Sigmoid colon (tissue), 4 donors: ENCODE data around the gene MLLT10.

ENCODE experiments used
- EP300 ChIP-seq, 4 donors: sonication (generic); formaldehyde crosslinking; IDR thresholded peaks; one replicate each; pipeline ENCODE4 v1.6.1; 2017; ENCODE audit warnings: antibody characterized with exemption in 4 of 4
- POLR2AphosphoS5 ChIP-seq, 4 donors: sonication (generic); formaldehyde crosslinking; IDR thresholded peaks; one replicate each; pipeline ENCODE4 v1.6.1; 2017; ENCODE audit warnings: antibody characterized with exemption in 4 of 4
- TF ChIP-seq, protein P1 (sequence below), 4 experiments: fragments of 450-650 bp in 3 of 4; fragments of 200-600 bp in 1 of 4; IDR thresholded peaks; one replicate each; pipeline ENCODE4 v1.5.1; 2016 to 2019; ENCODE audit warnings: antibody characterized with exemption in 4 of 4, mild to moderate bottlenecking in 3 of 4, moderate library complexity in 2 of 4

GRCh38 chr10:21490028-21490710 lies 43.9 kb upstream of the MLLT10 start:
- TF ChIP-seq POLR2AphosphoS5 (IDR thresholded peaks at IDR 0.05), result no peak
- TF ChIP-seq, protein P1, sequence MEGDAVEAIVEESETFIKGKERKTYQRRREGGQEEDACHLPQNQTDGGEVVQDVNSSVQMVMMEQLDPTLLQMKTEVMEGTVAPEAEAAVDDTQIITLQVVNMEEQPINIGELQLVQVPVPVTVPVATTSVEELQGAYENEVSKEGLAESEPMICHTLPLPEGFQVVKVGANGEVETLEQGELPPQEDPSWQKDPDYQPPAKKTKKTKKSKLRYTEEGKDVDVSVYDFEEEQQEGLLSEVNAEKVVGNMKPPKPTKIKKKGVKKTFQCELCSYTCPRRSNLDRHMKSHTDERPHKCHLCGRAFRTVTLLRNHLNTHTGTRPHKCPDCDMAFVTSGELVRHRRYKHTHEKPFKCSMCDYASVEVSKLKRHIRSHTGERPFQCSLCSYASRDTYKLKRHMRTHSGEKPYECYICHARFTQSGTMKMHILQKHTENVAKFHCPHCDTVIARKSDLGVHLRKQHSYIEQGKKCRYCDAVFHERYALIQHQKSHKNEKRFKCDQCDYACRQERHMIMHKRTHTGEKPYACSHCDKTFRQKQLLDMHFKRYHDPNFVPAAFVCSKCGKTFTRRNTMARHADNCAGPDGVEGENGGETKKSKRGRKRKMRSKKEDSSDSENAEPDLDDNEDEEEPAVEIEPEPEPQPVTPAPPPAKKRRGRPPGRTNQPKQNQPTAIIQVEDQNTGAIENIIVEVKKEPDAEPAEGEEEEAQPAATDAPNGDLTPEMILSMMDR (IDR thresholded peaks at IDR 0.05), result no peak
- no peak for TF ChIP-seq EP300 (IDR thresholded peaks at IDR 0.05)
